HEK293 (cell line): ENCODE measurements around the gene SERPINH1.

Source experiments
- CTCF ChIA-PET: fragments of 350-600 bp; formaldehyde crosslinking; extraction: SDS; loops from one replicate; lab custom pipeline; 2021; ENCODE audit warnings: antibody characterized with exemption; lab: Yijun Ruan, JAX
- POLR2A ChIA-PET: fragments of 300-600 bp; formaldehyde crosslinking; extraction: SDS; loops from one replicate; lab custom pipeline; 2020; ENCODE audit warnings: antibody characterized with exemption, inconsistent platforms; lab: Yijun Ruan, JAX
- H3K27ac ChIP-seq: fragments of 200-500 bp; sonication (Bioruptor generic); 2 replicates; pipeline ENCODE4 v1.5.1; 2014; ENCODE audit warnings: low read depth, low read length, control low read depth, inconsistent platforms; ENCODE audit errors: extremely low read depth
- H3K36me3 ChIP-seq, 2 experiments: fragments of 200-500 bp in 1 of 2; sonication (Bioruptor generic) in 1 of 2; 1 replicate in 1 of 2; 2 replicates in 1 of 2; pipeline ENCODE4 v1.5.1; 2014 to 2017; ENCODE audit warnings: inconsistent platforms in 2 of 2, low read length in 2 of 2; ENCODE audit not compliant: control insufficient read depth in 2 of 2, insufficient read depth in 1 of 2
- H3K4me1 ChIP-seq: fragments of 200-500 bp; sonication (Bioruptor generic); 2 replicates; pipeline ENCODE4 v1.5.1; 2014; ENCODE audit warnings: mild to moderate bottlenecking, low read length, inconsistent platforms; ENCODE audit not compliant: control insufficient read depth, insufficient read depth
- H3K4me3 ChIP-seq: 2 replicates; pipeline ENCODE4 v1.5.1; 2011; ENCODE audit warnings: low read depth, mild to moderate bottlenecking, control low read depth, low read length, moderate library complexity
- H3K9me3 ChIP-seq: fragments of 200-500 bp; sonication (Bioruptor generic); 2 replicates; pipeline ENCODE4 v1.5.1; 2014; ENCODE audit warnings: low read depth, low read length, inconsistent platforms; ENCODE audit not compliant: control insufficient read depth, insufficient read depth
- GLIS2 ChIP-seq: fragments of 450-650 bp; formaldehyde crosslinking; IDR thresholded peaks from 2 replicates; pipeline ENCODE4 v1.5.1; 2016; ENCODE audit warnings: missing biosample characterization, missing genetic modification characterization
- HIC1 ChIP-seq: fragments of 450-650 bp; formaldehyde crosslinking; IDR thresholded peaks from 2 replicates; pipeline ENCODE4 v1.5.1; 2016; ENCODE audit warnings: missing biosample characterization, missing genetic modification characterization
- KLF10 ChIP-seq: fragments of 450-650 bp; IDR thresholded peaks from 2 replicates; pipeline ENCODE4 v1.5.1; 2018; ENCODE audit warnings: missing biosample characterization, mild to moderate bottlenecking, missing genetic modification characterization
- KLF17 ChIP-seq: fragments of 450-650 bp; formaldehyde crosslinking; IDR thresholded peaks from 2 replicates; pipeline ENCODE4 v1.5.1; 2016; ENCODE audit warnings: missing biosample characterization, missing genetic modification characterization
- PBX3 ChIP-seq: sonication (generic); formaldehyde crosslinking; IDR thresholded peaks from 2 replicates; pipeline ENCODE4 v1.8.1; 2022; ENCODE audit warnings: mild to moderate bottlenecking, moderate library complexity, missing genetic modification reagents
- PRDM2 ChIP-seq: fragments of 450-650 bp; formaldehyde crosslinking; IDR thresholded peaks from 2 replicates; pipeline ENCODE4 v1.5.1; 2016; ENCODE audit warnings: missing biosample characterization, missing genetic modification characterization, borderline replicate concordance
- ZNF121 ChIP-seq: fragments of 450-650 bp; formaldehyde crosslinking; IDR thresholded peaks from 2 replicates; pipeline ENCODE4 v1.5.1; 2016; ENCODE audit warnings: missing biosample characterization, missing genetic modification characterization
- ZNF280C ChIP-seq: fragments of 450-650 bp; formaldehyde crosslinking; IDR thresholded peaks from 2 replicates; pipeline ENCODE4 v1.5.1; 2016; ENCODE audit warnings: missing biosample characterization, missing genetic modification characterization
- ZNF501 ChIP-seq: fragments of 450-650 bp; formaldehyde crosslinking; IDR thresholded peaks from 2 replicates; pipeline ENCODE4 v1.5.1; 2016; ENCODE audit warnings: missing biosample characterization, missing genetic modification characterization
- ZNF660 ChIP-seq: fragments of 450-650 bp; IDR thresholded peaks from 2 replicates; pipeline ENCODE4 v1.5.1; 2018; ENCODE audit warnings: missing biosample characterization, mild to moderate bottlenecking, missing genetic modification characterization
- ZNF707 ChIP-seq: fragments of 450-650 bp; formaldehyde crosslinking; IDR thresholded peaks from 2 replicates; pipeline ENCODE4 v1.5.1; 2016; ENCODE audit warnings: missing biosample characterization, missing genetic modification characterization
- ZNF747 ChIP-seq: fragments of 450-650 bp; formaldehyde crosslinking; IDR thresholded peaks from 2 replicates; pipeline ENCODE4 v1.5.1; 2016; ENCODE audit warnings: missing biosample characterization, missing genetic modification characterization

SERPINH1 gene

GRCh38 chr11:75560644-75561043 is 1.4 kb upstream of the SERPINH1 start:
- CTCF ChIA-PET = interaction anchor here (0.6 to 3.6 kb wide), 5 partner anchors 10 to 147 kb away, joined by 3 to 16 read pairs (median 4); no protein-coding TSS in a partner anchor
- Histone ChIP-seq H3K27ac (no peak overlapping the region), H3K4me3 (no peak overlapping the region)

More at GRCh38 chr11:75560644-75561043, 1.4 kb upstream of the SERPINH1 start:
- Histone ChIP-seq H3K4me1 (no peaks in the 10 kb centered on the region), H3K36me3 (peaks cover 0 to 16% of the 10 kb centered on the region in 2 experiments; a peak in 1 of 3 replicates), H3K9me3 (no peaks in the 10 kb centered on the region)
- POLR2A ChIA-PET = interaction anchor here (0.7 to 2.3 kb wide), 3 partner anchors 11 to 90 kb away, joined by 3 to 12 read pairs (median 3); no protein-coding TSS in a partner anchor
- no peak for TF ChIP-seq ZNF747
- TF ChIP-seq ZNF660 (tag by site-specific recombination) = no peak
- TF ChIP-seq ZNF121 (tag by site-specific recombination) = no peak
- no peak for TF ChIP-seq PBX3 (CRISPR knock-in tag)
- no peak for TF ChIP-seq GLIS2 (tag by site-specific recombination)
- no peak for TF ChIP-seq PRDM2
- no peak for TF ChIP-seq ZNF707
- no peak for TF ChIP-seq ZNF501 (tag by site-specific recombination)
- no peak for TF ChIP-seq ZNF280C
- TF ChIP-seq KLF17 (tag by site-specific recombination) = no peak
- no peak for TF ChIP-seq HIC1 (tag by site-specific recombination)
- TF ChIP-seq KLF10 (tag by site-specific recombination) = no peak
